Liver (tissue), 9 donors: ENCODE data around the gene WFDC13. TPM values are rescaled to one million over a fixed set of nuclear protein-coding genes. Genes with fewer than 3 reads are reported as not detected.
A peak's percentile ranks its signal among the peaks of the same experiment; 100 is the strongest.

Experiments
- DNase-seq: peaks from one replicate; pipeline ENCODE4 v3.0.0-alpha.2; 2017; ENCODE audit warnings: low spot score
- H3K27ac ChIP-seq, 2 donors: one replicate each; pipeline ENCODE4 v1.7.0; 2013; ENCODE audit warnings: inconsistent platforms in 2 of 2, low read length in 2 of 2, control low read depth in 1 of 2, low read depth in 1 of 2, mild to moderate bottlenecking in 1 of 2
- H3K27me3 ChIP-seq, 4 donors: one replicate each; pipeline versions ENCODE4 v1.6.1 to v1.7.0; 2013; ENCODE audit warnings: low read length in 3 of 4, inconsistent platforms in 1 of 4, mild to moderate bottlenecking in 1 of 4, moderate library complexity in 1 of 4; ENCODE audit not compliant: control insufficient read depth in 4 of 4, insufficient read depth in 4 of 4
- H3K36me3 ChIP-seq, 4 donors: one replicate each; pipeline versions ENCODE4 v1.6.1 to v1.7.0; 2013; ENCODE audit warnings: low read length in 3 of 4, mild to moderate bottlenecking in 3 of 4, low read depth in 1 of 4, moderate library complexity in 1 of 4; ENCODE audit not compliant: control insufficient read depth in 4 of 4, insufficient read depth in 3 of 4
- H3K4me1 ChIP-seq, 4 donors: one replicate each; pipeline versions ENCODE4 v1.6.1 to v1.7.0; 2013; ENCODE audit warnings: low read length in 3 of 4, mild to moderate bottlenecking in 3 of 4, moderate library complexity in 1 of 4; ENCODE audit not compliant: control insufficient read depth in 4 of 4, insufficient read depth in 4 of 4
- H3K4me3 ChIP-seq, 3 donors: one replicate each; pipeline versions ENCODE4 v1.6.1 to v1.7.0; 2013; ENCODE audit warnings: low read length in 3 of 3, control low read depth in 1 of 3, low read depth in 1 of 3, mild to moderate bottlenecking in 1 of 3
- H3K9ac ChIP-seq, 2 donors: one replicate each; pipeline ENCODE4 v1.7.0; 2013; ENCODE audit warnings: low read length in 2 of 2, mild to moderate bottlenecking in 2 of 2, moderate library complexity in 2 of 2, control low read depth in 1 of 2, low read depth in 1 of 2
- H3K9me3 ChIP-seq, 4 donors: one replicate each; pipeline versions ENCODE4 v1.6.1 to v1.7.0; 2013; ENCODE audit warnings: low read length in 3 of 4; ENCODE audit not compliant: control insufficient read depth in 4 of 4
- ATF3 ChIP-seq: IDR thresholded peaks from 2 replicates; pipeline ENCODE4 v1.6.1; 2016; ENCODE audit warnings: antibody characterized with exemption
- CTCF ChIP-seq: fragments of 150-350 bp; IDR thresholded peaks from 2 replicates; pipeline ENCODE4 v1.5.1; 2017; ENCODE audit warnings: improper control_type of control experiment, low read depth, low read length; ENCODE audit not compliant: missing input control
- EGR1 ChIP-seq, 2 donors: IDR thresholded peaks; 2 replicates each; pipeline ENCODE4 v1.6.1; 2016 to 2018; ENCODE audit warnings: antibody characterized with exemption in 2 of 2, low read depth in 2 of 2
- FOXA1 ChIP-seq: IDR thresholded peaks from 2 replicates; pipeline ENCODE4 v1.6.1; 2016; ENCODE audit warnings: antibody characterized with exemption
- FOXA2 ChIP-seq: IDR thresholded peaks from 2 replicates; pipeline ENCODE4 v1.6.1; 2016; ENCODE audit warnings: antibody characterized with exemption
- GABPA ChIP-seq, 2 donors: IDR thresholded peaks in 1 of 2; conservative IDR thresholded peaks in 1 of 2; 2 replicates each; pipeline ENCODE4 v1.6.1; 2016; ENCODE audit warnings: antibody characterized with exemption in 2 of 2, mild to moderate bottlenecking in 1 of 2, moderate library complexity in 1 of 2
- HNF4A ChIP-seq, 2 donors: conservative IDR thresholded peaks; 2 replicates each; pipeline ENCODE4 v1.6.1; 2016; ENCODE audit warnings: antibody characterized with exemption in 2 of 2, mild to moderate bottlenecking in 2 of 2
- HNF4G ChIP-seq: IDR thresholded peaks from 2 replicates; pipeline ENCODE4 v1.6.1; 2016; ENCODE audit warnings: antibody characterized with exemption
- JUND ChIP-seq, 2 donors: IDR thresholded peaks; 2 replicates each; pipeline ENCODE4 v1.6.1; 2016; ENCODE audit warnings: antibody characterized with exemption in 2 of 2
- MAX ChIP-seq: IDR thresholded peaks from 2 replicates; pipeline ENCODE4 v1.6.1; 2016; ENCODE audit warnings: antibody characterized with exemption
- NR2F2 ChIP-seq: IDR thresholded peaks from 2 replicates; pipeline ENCODE4 v1.6.1; 2016; ENCODE audit warnings: antibody characterized with exemption
- RAD21 ChIP-seq, 2 donors: IDR thresholded peaks; 2 replicates each; pipeline ENCODE4 v1.6.1; 2016; ENCODE audit warnings: antibody characterized with exemption in 2 of 2, mild to moderate bottlenecking in 2 of 2
- REST ChIP-seq: IDR thresholded peaks from 2 replicates; pipeline ENCODE4 v1.6.1; 2016; ENCODE audit warnings: antibody characterized with exemption, mild to moderate bottlenecking
- RXRA ChIP-seq, 2 donors: IDR thresholded peaks; 2 replicates each; pipeline ENCODE4 v1.6.1; 2017 to 2018; ENCODE audit warnings: antibody characterized with exemption in 2 of 2, mild to moderate bottlenecking in 1 of 2
- SP1 ChIP-seq: IDR thresholded peaks from 2 replicates; pipeline ENCODE4 v1.6.1; 2018; ENCODE audit warnings: antibody characterized with exemption, mild to moderate bottlenecking
- TAF1 ChIP-seq: conservative IDR thresholded peaks from 2 replicates; pipeline ENCODE4 v1.6.1; 2016; ENCODE audit warnings: antibody characterized with exemption, mild to moderate bottlenecking
- YY1 ChIP-seq: IDR thresholded peaks from 2 replicates; pipeline ENCODE4 v1.6.1; 2016; ENCODE audit warnings: antibody characterized with exemption, mild to moderate bottlenecking
- ZBTB33 ChIP-seq: IDR thresholded peaks from 2 replicates; pipeline ENCODE4 v1.6.1; 2016; ENCODE audit warnings: antibody characterized with exemption
- polyA plus RNA-seq, 2 donors: library from polyadenylated mRNA; stranded (reverse) in 1 of 2; unstranded in 1 of 2; fragments of 200-250 nt in 1 of 2; fragments of >200 nt in 1 of 2; fragmentation: Nextera tagmentation in 1 of 2; extraction: Ambion mirVana in 1 of 2; gene quantifications; one replicate each; pipeline versions ENCODE4 v1.2.1 to v1.2.3, GENCODE V29; 2013 to 2015
- total RNA-seq, 2 donors: library from RNA; depleted of rRNA; stranded (reverse); fragments of >200 nt; gene quantifications; one replicate each; pipeline ENCODE4 v1.2.3, GENCODE V29; 2014
- donor health status: healthy.
- donor health status: healthy.
- donor health status: healthy.
- donor health status: healthy.
- donor health status: healthy.

The WFDC13 gene
- total and polyA plus RNA-seq, 4 donors = not detected

- Histone ChIP-seq H3K27ac (no peak overlapping the region), H3K27me3 (no peaks in the 10 kb centered on the region), H3K9me3 (no peaks in the 10 kb centered on the region), H3K4me1 (peaks cover 0 to 3% (median under 1%) of the 10 kb centered on the region in 4 donors), H3K36me3 (no peaks in the 10 kb centered on the region), H3K4me3 (no peak overlapping the region), H3K9ac (no peak overlapping the region)
- TF ChIP-seq FOXA2 = no peak
- TF ChIP-seq MAX = no peak
- no peak for TF ChIP-seq ATF3
- no peak for TF ChIP-seq REST
- TF ChIP-seq HNF4A (conservative IDR thresholded peaks at IDR 0.05) = peak; percentile 58 to 78
- TF ChIP-seq CTCF = no peak
- no peak for TF ChIP-seq GABPA (IDR thresholded peaks at IDR 0.05 in 1 of 2, conservative IDR thresholded peaks at IDR 0.05 in 1 of 2)
- no peak for TF ChIP-seq ZBTB33
- TF ChIP-seq NR2F2 = peak; percentile 34
- peak; percentile 50 for TF ChIP-seq SP1
- peak in 1 of 2 donors; percentile 10 for TF ChIP-seq JUND (IDR thresholded peaks at IDR 0.05)
- no peak for TF ChIP-seq YY1
- TF ChIP-seq EGR1 (IDR thresholded peaks at IDR 0.05; ENCODE audit: low read depth in 2 of 2) = no peak
- TF ChIP-seq RAD21 (IDR thresholded peaks at IDR 0.05) = no peak
- no peak for TF ChIP-seq HNF4G
- TF ChIP-seq TAF1 = no peak
- peak; percentile 73 to 87 for TF ChIP-seq RXRA (IDR thresholded peaks at IDR 0.05)
- no peak for TF ChIP-seq FOXA1
- no peak for DNase-seq
Measured at GRCh38 chr20:45725134-45725533, 23.3 kb downstream of the WFDC13 start.
